Ecto neural progenitor cell (in vitro differentiated cells): ENCODE data around the gene SRBD1.

Source experiments
- DNase-seq: peaks from one replicate; pipeline ENCODE4 v3.0.0-alpha.2; 2018; ENCODE audit warnings: low spot score

Gene SRBD1

GRCh38 chr2:45418532-45418931 is 192.5 kb downstream of the SRBD1 start:
- no peak for DNase-seq

DNA sequence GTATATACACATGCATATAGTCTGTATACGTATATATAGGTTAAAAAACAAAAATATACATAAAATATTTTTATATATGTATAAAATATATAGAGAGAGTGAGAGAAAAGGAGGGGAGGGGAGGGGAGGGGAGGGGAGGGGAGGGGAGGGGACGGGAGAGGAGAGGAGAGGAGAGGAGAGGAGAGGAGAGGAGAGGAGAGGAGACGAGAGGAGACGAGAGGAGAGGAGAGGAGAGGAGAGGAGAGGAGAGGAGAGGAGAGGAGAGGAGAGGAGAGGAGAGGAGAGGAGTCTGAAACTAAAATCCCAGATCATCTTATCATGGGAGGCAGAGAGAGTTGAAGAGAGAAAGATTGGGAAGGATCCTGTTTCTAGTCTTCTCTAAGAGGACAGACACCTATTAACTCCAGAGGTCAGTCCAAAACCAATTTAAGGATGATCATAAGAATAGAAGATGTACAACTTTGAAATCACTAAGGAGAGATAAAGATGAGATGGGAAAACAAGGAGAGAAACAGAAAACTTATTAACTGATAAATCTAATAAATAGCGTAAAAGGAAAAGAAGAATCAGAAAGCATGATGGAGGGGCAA is 195.4 kb downstream of the SRBD1 start:
- DNase-seq, result no peak

DNA sequence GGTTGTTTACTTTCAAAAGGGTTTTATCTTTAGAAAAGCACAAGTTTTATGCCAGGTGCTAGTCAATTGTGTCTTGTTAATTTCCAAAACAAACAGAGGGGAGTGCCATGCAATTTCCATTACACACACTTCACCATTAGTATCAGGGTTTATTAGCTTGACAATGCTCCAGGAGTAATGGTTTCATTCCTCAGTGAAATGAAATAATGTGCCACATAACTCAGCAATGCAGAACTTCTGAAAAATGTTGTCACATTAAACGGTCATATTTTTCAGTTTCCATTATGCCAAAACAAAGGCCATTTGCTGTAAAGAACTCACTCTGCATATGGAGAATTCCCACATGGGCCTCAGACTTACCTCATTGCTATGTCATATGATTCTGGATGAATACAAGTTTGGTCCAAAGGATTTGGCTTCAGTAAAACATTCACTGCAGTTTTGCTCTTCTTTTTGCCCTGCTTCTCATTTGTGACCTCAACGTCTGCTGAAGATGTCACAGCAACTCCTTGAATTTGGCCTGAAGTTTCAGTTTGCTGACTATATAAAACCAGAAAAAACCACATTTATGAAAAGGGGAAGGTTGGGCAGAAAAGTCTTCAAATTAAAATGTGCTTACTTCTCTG is 198.2 kb downstream of the SRBD1 start:
- no peak for DNase-seq

DNA sequence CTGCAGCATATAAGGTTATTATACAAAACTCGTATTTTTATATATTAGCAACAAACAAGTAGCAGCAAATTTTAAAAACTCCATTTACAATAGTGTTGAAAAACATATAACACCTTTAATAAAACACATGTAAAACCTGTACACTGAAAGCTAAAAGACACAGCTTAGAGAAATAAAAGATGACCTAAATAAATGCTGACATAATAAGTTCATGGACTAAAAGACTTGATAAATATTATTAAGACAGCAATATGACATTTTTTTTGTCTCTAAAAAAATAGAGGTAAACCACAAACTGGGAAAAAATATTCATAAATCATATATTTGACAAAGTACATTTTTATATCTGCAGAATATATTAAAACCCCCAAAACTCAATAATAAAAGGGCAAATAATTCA is 201.4 kb downstream of the SRBD1 start:
- DNase-seq, result no peak

DNA sequence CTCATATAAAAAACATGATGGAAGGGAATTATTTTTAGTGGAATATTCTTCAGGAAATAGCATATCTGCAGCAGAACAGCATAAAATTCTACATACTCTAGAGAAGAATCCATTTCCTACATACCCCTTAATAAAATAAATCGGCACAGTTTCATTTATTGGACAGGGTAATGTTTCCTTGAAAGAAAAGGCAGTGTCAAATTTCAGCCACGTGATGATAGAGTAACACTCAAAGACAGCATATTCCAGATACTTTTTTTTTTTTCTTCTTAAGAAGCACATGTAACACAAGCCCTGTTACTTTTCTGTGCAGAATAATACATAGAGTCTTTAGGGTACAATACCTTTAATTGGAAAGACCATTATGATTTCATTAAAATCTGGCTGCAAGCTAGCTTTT is 204.4 kb downstream of the SRBD1 start:
- no peak for DNase-seq

GRCh38 chr2:45404807-45405297 is 206.2 kb downstream of the SRBD1 start:
- no peak for DNase-seq

GRCh38 chr2:45403036-45403435 is 208.0 kb downstream of the SRBD1 start:
- DNase-seq, result no peak

DNA sequence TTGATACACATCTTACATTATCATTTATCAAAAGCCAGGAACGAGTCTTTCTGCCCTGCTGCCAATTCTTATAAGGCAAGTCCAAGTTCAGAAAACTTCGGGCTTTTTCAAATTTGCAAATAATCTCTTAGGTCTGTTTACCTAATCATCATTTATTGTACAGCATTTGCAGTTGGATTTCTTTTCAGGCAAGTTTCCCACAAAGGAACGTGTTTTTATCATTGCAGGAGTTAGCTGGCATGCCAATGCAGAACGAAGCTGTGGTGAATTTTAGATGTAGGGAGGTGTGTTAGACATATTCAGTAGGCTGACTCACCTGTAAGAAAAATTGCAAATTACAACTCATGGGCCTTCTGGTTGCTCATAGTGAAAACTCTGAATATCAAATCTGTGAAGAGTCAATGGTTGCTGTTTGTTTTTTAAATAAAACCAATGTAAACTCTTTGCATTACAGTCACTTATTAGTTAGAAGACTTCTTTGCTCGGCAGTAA is 209.6 kb downstream of the SRBD1 start:
- no peak for DNase-seq

DNA sequence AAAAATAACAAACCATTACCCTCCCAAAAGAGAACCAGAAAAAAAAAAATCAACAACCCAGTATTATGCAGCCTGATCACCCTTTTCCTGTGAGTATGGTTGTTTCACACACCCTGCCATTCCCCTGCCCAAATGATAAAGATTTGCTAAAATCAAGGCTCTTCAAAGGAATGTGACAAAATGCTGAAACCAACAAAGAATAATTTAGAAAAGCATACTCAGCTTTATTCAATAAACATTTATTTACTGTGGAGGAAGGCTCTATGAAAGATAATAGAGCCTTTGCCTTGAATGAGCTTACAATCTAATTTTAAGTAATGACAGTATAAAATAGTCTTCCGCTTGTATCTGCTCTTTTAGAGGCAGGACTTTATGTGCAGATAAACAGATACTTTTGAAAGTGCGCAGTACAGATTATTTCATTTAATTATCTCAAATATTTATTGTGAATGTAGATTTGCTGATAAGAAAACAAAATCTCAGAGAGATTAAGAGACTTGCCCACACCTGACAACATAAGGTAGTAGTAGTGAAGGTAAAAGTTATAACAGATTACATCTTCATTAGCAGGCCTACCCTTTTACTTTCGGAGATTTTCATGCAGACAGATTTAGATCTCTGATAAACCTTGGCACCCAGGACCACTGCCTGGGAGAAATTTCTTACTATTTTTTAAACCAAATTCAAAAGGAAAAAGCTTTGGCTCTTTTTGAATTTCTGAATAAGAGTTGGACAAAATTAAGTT is 211.9 kb downstream of the SRBD1 start:
- DNase-seq, result no peak

GRCh38 chr2:45397292-45397691 is 213.8 kb downstream of the SRBD1 start:
- DNase-seq, result no peak

DNA sequence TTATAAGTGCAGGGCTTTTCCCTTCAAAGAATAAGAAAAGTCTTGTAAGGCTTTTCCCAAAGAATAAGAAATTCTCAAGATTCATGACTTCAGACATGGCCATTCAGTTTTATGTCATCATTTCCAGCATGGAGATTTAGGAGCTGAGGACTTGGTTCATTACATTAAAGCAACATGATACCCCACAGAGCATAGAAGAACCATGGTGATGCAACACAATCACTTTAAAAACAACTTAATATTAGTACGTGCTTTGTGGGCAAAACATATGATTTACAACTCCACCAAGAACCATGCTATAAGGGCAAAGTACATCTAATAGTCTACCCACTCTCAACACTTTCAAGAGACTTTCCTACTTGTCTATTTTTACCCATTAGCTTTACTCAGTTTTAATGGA is 214.4 kb downstream of the SRBD1 start:
- DNase-seq, result no peak

GRCh38 chr2:45394842-45395241 is 216.2 kb downstream of the SRBD1 start:
- DNase-seq, result no peak

- DNase-seq, result no peak
Observed at GRCh38 chr2:45394216-45394615, 216.9 kb downstream of the SRBD1 start.

GRCh38 chr2:45391866-45392265 is 219.2 kb downstream of the SRBD1 start:
- no peak for DNase-seq

GRCh38 chr2:45390861-45391260 is 220.2 kb downstream of the SRBD1 start:
- DNase-seq, result no peak

- DNase-seq, result no peak
Observed at GRCh38 chr2:45390441-45390840, 220.6 kb downstream of the SRBD1 start.

DNA sequence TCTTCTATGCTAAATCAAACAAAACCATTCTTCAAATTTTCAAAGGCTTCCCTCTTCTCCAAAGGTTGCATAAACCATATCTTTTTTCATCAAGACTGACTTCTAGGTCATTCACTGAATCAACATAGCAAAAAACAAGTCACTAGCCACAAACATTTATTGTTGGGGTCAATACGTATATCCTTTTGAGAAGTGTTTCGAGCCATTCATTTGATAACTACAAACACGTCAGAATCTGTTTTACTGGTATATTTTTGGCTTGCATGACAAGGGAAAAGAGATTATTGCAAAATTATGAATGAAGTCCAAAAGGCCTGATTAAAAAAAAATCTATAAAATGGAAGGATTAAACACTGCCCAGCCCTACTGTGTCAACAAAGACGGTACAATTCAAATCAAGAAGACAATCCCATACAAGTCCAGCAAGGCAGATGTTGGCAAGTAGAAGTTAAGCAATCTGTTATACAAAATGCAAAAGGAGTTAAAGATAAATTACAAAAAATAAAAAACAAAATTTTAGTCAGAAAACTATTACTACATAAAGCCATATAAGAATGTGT is 222.4 kb downstream of the SRBD1 start:
- DNase-seq, result no peak

GRCh38 chr2:45382744-45383143 is 228.3 kb downstream of the SRBD1 start:
- DNase-seq, result no peak

GRCh38 chr2:45380131-45380836 is 230.8 kb downstream of the SRBD1 start:
- DNase-seq, result no peak

GRCh38 chr2:45379399-45380087 is 231.5 kb downstream of the SRBD1 start:
- no peak for DNase-seq

GRCh38 chr2:45373534-45373933 is 237.5 kb downstream of the SRBD1 start:
- DNase-seq, result no peak

- no peak for DNase-seq
Observed at GRCh38 chr2:45370369-45370768, 240.7 kb downstream of the SRBD1 start.
